CD4-positive, alpha-beta T cell treated with Interleukin-2 at 100 ng/mL for 4 hours (primary cell): ENCODE results near the gene ANKEF1.
A peak's percentile ranks its signal among the peaks of the same experiment; 100 is the strongest.

Experiments used
- DNase-seq: peaks from one replicate; pipeline ENCODE4 v3.0.0-alpha.2; 2020; ENCODE audit warnings: low spot score

The ANKEF1 gene

DNA sequence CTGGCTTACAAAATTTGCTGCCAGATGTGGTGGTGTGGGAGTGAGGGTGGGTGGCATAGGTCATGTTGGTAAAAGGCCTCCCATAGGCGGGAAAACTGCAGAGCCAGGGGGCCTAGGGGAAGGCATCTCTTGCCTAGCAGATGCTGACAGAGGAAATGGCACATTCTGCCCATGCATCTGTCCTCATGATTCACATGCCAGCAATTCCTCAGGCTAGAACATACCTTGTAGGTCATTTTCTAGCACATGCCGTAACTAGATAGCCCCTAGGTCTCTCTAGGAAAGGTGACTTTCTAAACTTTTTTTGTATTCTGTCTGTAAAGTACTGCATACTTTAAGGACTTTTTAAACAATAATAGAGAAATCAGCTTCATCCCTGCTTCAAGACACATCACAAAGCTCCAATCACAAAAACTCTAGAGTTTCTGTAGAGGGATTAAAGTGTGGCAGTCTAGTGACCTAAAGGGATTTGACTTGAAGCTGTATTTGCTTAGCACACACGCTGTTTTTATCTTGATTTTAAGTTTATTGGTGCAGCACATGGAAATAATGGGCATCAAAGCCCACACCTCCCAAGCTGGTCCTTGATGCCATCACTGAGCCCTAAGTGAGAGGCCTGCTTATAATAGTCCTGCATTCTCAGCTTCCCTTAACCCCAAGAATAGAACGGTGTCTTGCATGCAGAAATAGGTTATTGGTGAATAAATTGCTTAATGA, 55.2 kb downstream of the ANKEF1 start:
- no peak for DNase-seq

DNA sequence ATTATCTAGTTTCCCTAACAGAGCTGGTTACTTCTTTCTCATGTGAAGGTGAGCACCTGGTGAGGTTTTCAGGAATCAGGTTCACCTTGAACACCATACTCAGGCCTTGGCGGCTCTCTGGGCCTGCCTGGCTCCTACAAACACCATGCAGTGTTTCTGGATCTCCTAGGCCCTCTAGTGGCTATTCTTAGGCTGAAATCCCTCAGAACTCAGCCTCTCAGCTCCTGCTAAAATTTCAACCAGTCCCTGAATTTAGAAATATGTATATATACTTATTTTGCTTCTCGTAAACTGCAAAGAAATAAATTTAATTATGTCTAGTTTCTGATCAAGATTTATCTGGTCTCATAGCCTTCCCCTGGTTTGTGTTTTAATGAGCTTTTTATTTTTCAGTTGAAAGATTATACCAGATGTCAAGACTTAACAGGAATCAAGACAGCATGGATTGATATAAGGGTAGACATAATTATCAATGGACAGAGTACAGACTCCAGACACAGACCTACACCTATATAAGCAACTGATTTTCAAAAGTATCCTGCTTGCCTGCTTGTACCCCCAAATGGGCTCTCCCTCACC, 55.9 kb downstream of the ANKEF1 start:
- DNase-seq = peak; percentile 40

DNA sequence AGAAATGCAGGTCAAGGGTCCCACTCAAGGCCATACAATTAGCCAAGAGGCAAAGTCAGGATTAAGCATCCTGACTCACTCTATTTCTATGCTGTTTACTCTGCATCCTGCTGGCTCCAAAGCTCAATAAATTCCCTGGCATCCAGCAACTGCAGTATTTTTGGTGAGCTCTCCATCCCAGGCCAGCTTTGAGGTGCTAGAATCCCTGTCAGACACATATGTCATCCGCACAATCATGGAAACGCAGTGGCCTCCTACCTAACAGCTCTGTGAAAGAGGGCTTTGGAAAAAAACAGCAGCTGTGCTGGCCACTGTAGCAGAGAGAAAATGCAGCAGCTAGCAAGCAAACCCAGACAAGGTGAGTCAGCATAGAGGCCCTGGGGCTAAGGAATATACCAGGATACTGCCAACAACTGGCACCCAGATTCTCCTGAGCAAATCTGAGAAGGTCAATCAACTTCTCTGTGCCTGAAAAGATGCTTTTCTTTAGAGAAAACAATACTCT, 58.4 kb downstream of the ANKEF1 start:
- DNase-seq = no peak

DNA sequence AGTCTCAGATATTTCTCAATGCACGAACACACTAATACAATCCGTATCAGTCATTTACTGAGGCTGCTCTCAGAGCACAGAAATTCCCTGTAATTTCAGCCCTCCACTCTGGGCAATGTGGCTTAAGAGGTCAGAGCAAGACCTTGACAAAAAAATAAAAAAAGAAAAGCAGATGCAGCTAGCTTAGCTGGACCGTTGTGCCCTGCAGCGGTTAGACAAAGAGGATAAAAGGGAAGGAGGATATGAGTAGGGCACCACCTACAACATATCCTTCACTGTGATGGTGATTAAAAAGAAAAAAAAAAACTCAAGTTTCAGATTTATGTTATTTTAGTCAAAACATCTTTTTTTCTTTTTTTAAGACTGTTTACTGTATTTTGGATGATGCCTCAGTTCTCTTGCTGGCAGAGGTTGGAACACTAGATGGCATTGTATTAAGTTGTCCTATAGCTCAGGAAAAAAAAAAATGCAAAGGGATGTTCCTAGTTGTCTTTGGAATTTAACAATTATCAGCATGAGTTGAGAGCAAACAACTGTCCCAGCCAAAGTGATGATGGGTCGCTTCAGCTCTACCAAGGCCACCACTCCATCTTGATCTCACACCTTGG, 59.9 kb downstream of the ANKEF1 start:
- no peak for DNase-seq

DNA sequence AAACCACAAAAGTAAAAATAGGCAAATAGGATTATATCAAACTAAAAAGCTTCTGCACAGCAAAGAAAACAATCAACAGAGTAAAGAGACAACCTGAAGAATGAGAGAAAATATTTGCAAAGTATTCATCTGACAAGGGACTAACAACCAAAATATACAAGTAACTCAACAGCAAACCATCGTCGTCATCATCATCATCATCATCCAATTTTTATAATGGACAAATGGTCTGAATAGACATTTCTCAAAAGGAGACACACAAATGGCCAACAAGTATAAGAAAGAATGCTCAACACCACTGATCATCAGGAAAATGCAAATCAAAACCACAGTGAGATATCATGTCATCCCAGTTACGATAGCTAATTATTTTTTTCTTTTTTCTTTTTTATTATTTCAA, 62.0 kb downstream of the ANKEF1 start:
- no peak for DNase-seq

DNA sequence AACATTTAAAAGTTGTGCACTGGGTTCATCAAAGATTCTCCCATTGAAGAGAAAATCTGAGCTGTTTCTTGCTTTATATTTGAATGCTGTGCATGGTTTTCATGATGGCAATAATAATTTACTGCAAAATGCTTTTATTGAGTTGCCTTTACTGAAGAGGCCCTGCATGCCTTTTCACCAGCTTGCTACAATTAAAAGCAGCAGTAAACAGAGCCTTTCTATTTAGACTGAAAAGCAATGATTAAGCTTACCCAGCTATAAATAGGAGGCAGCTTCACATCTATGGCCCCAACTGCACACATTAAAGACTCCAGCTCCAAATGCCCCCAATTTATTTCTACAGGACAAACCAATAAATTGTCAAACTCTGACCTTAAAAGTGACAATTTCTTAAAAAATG, 70.3 kb downstream of the ANKEF1 start:
- no peak for DNase-seq
